ENCODE data around the gene CACNA2D2.
A peak's percentile ranks its signal among the peaks of the same experiment; 100 is the strongest.

Gene CACNA2D2

DNA sequence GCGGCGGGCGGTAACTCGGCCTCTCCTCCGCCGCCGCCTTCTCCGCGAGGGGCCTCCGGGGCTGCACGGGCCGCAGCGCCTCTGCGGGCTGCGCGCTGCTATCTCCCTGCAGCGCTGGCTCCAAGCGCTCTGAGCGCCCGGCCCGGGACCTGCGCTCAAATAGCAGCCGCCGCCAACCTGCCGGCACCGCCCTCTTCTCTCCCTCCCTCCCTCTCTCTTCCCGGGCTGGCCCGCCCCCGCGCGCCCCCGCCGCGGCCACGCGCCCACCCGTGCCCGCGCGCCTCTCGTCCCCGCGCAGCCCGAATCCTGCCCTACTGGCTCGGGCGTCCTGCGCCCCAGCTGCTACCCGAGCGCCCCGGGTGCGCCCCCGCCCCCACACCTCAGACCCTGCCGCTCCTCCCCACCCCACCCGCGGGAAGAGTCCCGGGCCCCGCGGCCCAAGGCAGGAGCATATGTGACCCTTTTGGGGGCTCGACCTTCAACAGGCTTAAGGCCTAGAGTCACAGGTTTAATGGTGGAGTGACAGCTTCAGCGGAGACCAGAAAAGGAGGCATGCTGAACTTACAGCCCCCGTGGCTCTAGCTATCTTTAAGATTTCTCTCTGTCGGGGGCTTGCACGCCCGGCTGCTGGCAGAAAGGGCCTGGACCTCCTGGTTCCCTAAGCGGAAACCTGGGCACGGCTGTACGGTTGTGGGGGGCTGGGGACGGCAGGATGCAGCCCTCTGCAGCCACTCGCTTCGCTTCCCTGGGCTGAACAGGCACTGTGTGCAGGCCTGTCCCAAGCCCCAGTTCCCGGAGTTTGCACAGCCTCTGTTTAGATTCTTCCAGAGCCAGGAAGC lies at the start of gene CACNA2D2:
Gene CACNA2D2 (minus strand): TSS at position 131 of the 839 bp plus-strand sequence. CDS start 211 bp downstream, outside the sequence.
- DNase-seq (ENCODE audit: low read depth in 2 of 3, low spot score in 2 of 3) = peak in 1 of 3 experiments; percentile 31

DNA sequence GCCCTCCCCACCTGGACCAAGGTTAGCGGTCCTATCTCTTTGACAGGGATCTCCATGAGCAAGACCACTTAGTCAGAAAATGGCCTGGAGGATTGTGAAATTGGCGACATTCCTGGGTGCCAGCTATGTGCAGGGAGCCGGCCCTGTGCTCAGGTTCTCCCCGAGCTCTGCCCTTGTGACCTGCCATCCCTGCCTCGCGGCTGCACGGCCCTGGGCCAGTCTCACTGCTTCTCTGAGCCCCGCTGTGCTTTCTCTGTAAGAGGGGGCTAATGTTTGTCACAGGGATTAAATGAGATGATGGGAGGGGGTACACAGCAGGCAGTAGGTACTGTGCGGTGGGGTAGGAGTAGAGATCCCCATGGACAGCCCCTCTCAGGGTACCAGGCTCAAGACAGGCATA lies 49.2 kb upstream of the CACNA2D2 start:
- DNase-seq (ENCODE audit: low read depth in 2 of 3, low spot score in 2 of 3) = no peak

DNA sequence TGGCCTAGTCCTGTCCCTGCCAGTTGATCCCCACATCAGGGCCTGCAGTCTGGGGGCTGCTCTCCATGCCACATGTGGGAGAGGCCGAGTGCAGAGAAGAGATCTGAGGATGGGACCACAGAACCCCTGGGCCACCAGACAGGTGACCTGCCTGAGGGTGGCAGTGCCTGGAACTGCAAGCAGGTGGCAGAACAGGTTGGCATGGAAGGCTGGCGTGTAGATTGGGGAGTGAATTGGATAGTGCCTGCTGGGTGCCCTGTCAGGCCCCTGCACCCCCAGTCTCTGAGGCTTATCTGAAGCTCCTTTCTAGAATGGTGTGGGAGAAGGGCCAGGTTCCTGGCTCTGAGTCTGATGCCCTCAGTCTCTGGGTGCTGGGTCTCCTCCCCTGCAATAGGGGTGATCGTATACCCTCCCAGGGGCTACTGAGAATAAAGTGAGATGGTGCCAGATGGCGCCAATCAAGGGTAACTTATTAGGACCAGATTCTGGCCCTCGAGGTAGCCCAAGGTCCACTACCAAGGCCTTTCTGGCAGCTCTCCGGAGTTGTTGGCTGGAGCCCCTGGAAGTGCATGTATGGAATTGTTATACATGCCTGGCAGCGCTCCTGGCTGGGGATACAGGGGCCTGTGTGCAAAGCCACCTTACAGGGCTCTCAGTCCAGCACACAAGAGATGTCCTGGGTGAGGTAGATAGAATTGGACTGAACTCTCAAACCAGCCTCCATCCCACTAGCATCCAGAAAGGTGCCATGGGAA lies 48.4 kb upstream of the CACNA2D2 start:
- no peak for DNase-seq (ENCODE audit: low read depth in 2 of 3, low spot score in 2 of 3)

DNA sequence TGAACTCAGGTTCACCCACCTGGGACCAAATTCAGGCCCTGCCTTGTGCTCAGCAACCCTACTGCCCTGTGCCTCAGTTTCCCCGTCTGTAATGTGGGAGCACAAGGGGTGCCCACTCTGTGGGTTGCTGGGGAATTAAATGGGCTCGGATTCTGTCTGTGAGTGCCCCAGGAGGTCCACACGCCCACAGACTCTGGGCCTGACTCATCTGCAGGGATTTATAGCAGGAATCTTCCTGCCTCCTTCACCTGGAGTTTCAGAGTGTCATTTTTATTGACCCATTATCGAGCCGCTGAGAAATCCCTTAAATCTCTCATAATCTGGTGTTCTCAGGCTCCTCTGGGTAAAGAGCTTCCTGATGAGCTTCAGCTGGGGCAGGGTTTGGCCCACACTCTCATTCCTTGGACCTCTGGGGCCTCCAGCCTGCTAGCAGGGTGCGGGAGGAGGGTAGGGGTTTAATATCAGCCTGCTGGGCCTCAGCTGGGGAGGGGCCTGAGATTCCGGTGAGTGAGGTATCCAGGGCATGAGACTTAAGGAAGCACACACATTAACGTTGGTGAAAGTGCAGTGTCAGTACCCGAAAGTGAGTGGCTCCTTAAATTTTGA lies 47.7 kb upstream of the CACNA2D2 start:
- DNase-seq (ENCODE audit: low read depth in 2 of 3, low spot score in 2 of 3) = no peak

DNA sequence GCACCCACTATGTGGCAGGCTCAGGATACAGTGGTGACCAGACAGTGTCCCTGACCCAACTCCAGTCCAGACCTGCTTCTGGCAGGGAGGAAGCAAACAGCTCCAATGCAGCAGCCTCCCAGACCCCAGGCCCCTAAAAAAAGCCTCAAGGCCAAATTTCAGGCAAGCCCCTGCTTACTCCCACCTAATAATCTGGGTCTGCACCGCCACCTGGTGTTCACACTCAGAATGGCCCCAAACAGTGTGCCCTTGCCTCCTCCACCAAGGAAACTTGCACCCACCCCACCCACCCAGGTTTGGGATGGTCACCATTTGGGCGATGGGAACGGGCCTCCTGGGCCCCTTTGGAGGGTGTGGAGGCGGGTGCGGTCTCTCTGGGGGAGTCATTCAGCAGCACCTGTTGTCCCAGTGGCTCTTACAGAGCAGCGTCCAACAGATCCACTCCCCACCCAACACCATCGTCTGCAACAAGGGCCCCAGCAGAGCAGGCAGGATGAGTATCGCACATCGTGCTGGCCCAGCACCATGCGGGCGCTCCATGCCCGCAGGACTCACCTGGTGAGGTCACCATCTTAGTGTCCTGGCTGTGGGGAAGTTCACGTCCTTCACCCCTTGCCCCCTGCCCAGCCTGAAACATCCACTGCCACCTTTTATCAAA lies 46.8 kb upstream of the CACNA2D2 start:
- DNase-seq (ENCODE audit: low read depth in 2 of 3, low spot score in 2 of 3) = peak in 2 of 3 experiments; percentile 45 to 58

DNA sequence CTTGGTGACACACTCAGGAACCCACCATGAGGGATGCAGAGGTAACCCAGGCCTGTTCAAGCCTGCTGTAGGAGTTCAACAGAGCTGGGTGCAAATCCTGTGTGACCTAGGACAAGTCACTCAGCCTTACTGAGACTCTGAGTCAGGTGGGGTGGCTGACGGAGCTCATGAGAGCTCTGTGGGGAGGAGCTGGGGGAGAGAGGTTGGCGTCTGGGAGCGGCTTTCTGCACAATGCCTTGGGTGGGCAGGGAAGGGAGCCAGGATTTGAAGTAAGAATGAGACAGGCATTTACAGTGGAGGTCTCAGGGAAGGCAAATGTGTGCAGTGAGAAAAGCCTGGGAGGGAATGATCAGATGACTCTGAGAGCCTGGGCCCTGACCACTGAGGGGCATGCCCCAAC lies 45.8 kb upstream of the CACNA2D2 start:
- no peak for DNase-seq (ENCODE audit: low read depth in 2 of 3, low spot score in 2 of 3)

DNA sequence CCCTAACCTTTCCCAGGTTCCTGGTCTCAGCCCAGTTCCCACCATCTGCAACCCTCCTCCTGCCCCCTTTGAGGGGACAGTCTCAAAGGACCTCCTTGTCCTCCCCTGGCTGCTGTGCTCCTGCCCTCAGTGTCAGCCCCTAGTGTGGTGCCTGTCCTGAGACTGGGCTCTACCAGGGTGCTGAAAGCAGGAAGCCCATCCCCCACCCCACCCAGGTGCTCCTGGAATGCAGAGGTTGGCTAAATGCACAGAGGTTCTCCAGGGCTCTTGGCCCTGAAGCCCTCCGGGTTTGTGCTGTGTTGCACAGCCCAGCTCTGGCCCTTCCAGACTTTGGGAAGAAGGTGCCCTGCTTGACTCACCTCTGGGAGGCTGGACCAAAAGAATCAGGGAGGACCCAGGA lies 42.3 kb upstream of the CACNA2D2 start:
- DNase-seq (ENCODE audit: low read depth in 2 of 3, low spot score in 2 of 3) = no peak

DNA sequence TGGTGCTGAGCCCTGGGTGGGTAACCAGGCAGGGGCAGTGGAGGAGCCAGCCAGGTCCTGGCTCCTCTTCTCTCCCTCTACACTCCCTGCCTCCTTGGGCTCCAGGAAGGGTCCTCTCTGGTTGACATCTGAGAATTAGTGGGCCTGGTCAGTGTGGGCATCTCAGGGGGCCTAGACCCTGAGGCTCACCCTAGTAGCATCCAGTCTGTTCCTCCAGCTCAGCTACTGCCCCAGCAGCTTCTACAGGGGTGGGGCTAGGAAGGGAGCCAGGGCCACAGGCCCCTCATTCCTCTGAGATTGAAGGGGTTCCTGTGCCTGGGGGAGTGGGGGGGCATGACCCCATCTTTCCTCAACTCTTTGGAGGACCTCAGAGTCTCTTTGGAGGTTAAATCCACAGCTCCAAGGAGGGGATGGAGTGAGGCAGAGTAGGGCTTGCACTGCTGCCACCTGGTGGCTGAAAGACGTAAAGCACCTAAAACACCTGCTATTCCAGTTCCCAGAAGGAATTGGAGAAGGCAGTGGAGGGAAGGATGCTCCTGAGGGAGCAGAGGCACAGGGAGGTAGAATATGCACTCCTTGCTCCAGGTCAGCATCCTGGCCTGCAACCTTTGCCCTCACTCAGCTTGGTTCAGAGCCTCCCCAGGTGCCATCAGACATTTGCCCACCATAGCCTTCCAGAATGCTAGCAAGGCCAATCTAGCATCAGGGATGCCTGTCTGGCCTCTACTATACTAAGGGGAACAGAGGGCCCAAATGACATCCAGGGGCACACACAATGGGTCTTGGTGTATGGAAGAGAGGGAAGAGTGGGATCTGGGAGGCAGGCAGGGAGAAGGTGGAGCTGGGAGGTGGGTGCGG lies 39.0 kb upstream of the CACNA2D2 start:
- DNase-seq (ENCODE audit: low read depth in 2 of 3, low spot score in 2 of 3) = peak in 2 of 3 experiments; percentile 48 to 55

DNA sequence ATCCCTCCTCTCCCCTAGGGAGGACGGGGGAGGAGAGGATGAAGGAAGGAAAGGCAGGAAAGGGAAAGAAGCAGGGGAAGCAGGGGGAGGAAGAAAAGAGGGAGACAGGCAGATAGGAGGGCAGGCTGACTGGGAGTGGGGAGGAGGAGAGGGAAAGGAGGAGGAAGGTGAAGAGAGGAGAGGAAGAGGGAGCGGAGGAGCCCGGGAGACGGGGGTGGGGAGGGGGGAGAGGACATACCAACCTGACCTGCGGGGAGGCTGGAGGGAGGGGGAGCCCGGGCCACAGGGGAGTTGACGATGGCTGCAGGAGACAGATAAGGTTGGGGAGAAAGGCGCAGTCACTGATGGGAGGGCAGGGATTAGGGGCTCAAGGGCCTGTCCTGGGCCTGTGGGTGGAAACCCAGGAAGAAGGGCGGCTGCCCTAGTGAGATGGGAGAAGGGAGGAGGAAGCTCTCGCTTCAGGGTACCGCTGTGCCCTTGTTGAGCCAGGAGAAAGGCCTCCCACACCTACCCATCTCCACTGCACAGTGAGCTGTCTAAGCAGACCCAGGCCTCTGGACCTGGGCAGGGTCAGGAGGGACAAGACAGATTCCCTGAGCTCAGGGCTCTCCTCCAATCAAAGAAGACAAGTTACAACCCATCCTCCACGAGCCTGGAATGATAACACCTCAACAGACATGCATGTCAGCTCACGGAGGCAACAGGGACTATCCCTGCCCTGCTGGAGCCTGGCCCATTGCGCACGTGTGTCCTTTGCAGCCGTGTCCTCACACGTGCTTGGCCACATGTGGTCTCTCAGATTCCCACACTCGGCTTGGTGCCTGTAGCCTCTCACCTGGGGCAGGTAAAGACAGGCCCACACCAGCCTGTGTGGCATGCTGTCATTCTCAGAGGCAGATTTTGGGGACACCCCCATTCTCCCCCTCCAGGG lies 36.2 kb upstream of the CACNA2D2 start:
- no peak for DNase-seq (ENCODE audit: low read depth in 2 of 3, low spot score in 2 of 3)

DNA sequence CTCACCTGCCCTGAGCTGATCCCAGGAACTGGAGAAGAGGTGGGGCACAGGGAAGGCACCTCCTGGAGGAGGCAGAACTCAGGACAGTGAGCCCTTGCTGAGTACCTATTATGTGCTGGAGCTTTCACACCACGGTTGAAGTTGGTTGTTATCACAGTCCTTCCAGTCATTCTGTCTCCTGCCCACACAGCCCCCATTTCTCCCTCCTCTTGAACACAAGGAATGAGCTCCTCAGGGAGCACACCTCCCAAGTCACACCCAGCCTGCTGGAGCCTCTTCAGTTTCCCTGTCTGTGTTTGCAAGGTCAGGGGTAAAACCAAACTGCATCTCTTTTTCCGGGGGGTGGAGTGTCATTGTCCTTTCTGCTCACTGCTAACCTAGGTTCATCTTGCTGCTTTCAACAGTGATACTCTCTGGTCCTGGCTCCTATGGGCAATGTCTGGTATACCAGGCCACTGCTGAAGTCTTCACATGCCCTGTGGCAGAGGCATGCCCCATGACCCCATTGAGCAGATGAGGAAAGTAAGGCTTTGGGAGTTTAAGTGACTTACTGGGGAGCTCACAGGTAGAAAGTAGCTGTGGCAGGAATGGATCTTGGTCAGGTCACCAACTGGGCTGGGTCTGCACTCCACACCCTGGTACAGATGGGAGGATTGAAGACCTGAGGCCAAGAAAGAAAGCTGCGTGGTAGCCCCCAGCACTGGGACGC lies 34.1 kb upstream of the CACNA2D2 start:
- DNase-seq (ENCODE audit: low read depth in 2 of 3, low spot score in 2 of 3) = no peak

DNA sequence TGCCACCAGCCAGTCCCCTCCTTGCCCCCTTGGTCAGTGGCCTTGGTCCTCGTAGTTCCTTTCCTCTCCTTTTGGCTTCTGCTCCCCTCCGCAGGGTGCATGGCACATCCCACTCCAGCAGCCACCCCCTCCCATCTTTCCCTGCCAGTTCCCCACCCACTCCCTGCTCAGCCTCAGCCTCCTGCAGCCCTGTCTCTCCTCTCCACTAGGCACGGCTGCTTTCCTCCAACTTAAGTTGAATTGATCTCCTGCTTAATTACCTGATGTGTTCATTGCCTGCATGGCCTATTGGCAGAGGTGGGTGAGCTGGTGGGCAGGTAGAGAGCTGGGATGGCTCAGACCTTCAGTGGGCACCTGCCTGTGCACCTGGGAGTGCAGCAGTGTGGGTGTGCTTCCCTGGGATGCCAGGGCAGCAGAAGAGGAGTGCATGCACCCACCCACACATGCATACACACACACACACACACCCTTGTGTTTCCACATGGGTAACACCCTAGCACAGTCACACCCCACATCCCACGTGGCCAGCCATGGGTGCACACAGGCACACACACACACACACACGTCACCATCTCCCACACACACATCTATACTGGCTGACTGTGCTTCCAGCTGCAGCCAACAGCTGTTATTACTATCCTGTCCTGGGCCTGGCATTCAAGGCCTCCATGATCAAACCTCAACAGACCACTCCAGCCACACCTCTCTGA lies 33.2 kb upstream of the CACNA2D2 start:
- no peak for DNase-seq (ENCODE audit: low read depth in 2 of 3, low spot score in 2 of 3)

DNA sequence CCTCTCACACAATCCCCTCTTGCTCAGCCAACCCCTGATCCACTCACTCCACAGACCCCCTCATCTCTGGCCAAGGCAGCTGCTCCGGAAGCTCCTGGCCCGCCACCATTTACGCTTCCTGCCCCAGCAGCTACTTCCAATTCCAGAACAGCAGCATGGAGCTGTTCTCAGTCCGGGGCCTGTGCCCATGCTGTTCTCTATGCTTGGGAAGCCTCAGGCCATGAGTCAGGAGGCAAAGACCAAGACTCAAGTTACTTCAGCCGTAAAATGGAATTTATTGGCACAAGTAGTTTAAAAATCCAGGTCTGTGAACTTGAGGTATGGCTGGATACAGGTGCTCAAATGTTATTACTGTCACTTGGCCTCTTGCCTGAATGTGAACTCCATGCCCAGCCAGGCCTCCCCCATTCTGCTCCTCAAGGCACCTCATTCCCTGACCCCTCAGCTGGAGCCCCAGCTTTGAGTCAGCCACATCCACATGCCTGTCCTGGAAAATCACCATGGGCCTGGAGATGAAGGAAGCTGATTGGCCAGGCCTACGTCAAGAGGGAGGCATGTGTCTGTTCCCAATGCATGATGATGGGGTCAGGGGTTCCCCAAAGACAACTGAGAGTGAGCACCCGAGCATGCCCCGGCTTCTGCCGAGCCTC lies 31.4 kb upstream of the CACNA2D2 start:
- DNase-seq (ENCODE audit: low read depth in 2 of 3, low spot score in 2 of 3) = no peak

DNA sequence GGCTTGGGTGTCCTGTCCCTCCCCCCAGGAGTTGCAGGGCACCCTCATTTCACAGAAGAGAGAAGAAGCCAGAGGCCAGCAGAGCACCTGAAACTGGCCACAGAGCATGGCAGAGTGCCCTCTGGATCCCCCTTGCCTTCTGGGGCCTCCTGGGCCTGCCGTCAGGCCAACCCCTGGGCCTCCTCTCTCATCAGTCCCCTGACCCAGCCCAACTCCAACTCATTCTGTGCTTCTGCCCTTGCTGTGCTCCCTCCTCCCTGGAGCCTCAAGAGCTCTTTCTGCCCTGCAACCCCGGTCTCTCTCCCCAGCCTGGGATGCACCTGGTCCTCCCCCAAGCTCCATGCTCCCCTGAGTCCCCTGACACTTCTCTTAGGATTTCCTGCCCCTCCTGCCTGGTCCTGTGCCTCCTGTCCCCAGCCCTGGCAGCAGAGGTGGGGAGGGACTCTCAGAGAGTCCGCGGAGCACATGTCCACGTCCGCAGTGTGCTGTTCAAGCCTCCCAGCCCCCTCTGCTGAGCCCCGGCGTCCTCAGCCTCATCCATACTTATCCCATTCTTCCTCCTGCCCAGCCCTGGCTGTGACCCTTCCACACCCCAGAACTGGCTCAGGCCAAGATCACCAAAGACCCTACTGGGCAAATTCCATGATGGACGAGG lies 30.5 kb upstream of the CACNA2D2 start:
- DNase-seq (ENCODE audit: low read depth in 2 of 3, low spot score in 2 of 3) = no peak

DNA sequence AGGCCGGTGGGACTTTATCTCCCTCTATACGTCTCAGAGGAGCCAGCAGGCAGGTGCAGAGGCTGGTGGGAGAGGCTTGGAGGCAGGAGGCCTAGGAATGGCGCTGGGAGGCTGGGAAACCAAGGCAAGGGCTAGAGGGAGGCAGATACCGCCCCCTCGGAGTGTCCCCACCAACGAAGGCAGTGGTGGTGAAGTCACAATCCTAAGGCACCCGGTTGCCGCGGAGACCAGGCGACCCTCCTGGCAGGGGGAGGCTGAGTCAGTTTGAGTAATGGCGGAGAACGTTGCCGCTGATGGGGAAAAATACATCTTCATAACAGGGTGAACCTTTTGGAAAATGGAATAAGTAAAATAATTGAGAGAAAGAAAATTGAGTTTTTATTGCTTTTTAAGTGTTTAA lies 29.9 kb upstream of the CACNA2D2 start:
- DNase-seq (ENCODE audit: low read depth in 2 of 3, low spot score in 2 of 3) = no peak

DNA sequence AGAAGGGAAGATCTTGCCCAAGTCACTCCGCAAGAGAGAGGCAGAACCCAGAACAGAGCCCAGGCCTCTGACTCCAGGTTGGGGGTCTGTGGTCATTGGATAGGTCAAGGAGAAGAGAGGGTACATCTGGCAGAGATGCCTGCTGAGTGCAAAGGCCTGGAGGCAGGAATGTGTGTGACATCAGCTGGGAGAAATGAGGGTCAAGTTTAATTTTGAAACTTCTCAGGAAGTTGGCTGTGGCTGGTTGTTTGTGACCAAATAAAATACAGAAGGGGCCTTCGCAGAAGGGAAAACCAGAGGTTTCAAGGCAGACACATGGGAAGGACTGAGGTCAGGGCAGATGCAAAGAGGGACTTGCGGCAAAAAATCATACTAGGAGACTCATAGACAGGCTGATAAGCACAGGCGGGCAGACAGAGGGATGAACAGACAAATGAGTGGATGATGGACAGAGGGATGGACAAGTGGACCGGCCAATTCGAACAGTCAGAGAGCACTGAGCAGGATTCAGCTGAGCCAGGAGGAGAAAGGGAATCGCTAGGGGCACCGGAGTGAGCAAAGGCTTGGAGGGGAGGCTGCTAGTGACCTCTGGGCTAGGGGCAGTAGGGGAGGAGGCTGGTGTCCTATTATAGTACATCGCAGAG lies 28.8 kb upstream of the CACNA2D2 start:
- no peak for DNase-seq (ENCODE audit: low read depth in 2 of 3, low spot score in 2 of 3)

DNA sequence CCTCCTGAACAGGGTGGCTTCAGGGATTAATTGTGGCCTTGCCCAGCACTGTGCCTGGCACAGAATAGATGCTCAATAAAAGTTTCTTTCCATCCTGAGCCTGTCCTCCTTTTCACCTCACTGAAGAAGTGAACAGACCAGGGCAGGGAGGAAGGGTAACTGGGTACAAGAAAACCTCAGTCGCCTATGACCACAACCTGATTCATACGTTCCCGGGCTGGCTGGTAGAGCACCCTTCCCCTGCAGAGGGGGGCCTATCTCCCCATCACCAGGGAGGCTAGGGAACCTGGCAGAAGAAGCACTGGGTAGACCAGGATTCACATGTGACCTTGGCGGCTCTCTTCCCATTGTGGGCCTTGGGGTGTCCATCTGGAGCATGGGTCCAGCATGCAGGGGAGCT lies 27.8 kb upstream of the CACNA2D2 start:
- no peak for DNase-seq (ENCODE audit: low read depth in 2 of 3, low spot score in 2 of 3)

All from activated CD8-positive, alpha-beta memory T cell treated with anti-CD3 and anti-CD28 coated beads for 48 hours (primary cell).